ENCODE data around the gene HDAC4.

Gene HDAC4

DNA sequence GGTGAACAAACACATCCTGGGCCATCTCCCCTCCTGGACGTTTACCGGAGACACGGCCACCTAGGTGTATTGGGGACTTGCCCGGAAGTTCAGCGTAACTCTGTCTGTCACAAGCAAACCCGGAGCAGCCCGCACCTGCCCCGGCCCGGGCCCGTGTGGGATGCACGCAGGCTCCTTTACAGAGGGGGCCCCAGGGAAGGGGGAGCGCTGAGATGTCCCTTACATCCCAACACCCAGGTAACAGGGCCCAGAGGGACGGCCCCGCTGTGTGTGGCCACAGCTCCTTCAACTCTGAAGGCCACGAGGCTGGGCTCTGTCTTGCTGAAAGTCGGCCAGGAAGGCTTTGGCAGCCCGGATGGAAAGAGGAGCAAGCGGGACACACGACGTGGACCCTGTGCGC, 340.1 kb downstream of the HDAC4 start:
- DNase-seq (ENCODE audit: low read depth): no peak
- no peak for TF ChIP-seq CTCF (conservative IDR thresholded peaks at IDR 0.05; ENCODE audit: low read depth, low read length)
- no peak overlapping the region for H3K4me3 ChIP-seq (ENCODE audit: low read depth, low read length)

GRCh38 chr2:239059854-239060253, 341.0 kb downstream of the HDAC4 start:
- no peak overlapping the region for H3K4me3 ChIP-seq (ENCODE audit: low read depth, low read length)
- no peak for DNase-seq (ENCODE audit: low read depth)
- no peak for TF ChIP-seq CTCF (conservative IDR thresholded peaks at IDR 0.05; ENCODE audit: low read depth, low read length)

DNA sequence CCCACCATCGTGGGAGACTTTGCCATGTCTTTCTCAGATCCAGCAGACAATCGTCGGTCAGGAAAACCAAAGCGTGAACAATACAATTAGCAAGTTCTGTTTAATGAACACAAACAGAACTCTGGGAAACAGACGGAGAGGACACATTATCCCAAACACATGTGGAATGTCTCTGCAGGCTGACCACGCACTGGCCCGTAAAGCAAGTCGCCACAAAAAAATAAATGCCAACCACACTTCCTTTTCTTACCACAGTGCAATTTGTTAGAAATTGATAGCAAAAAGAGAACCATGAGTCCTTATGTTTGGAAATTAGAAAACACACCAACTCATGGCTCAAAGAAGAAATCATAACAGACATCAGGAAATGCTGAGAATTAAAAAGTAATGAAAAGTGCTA, 342.1 kb downstream of the HDAC4 start:
- no peak overlapping the region for H3K4me3 ChIP-seq (ENCODE audit: low read depth, low read length)
- DNase-seq (ENCODE audit: low read depth): no peak
- TF ChIP-seq CTCF (conservative IDR thresholded peaks at IDR 0.05; ENCODE audit: low read depth, low read length): no peak

GRCh38 chr2:239057533-239057932, 343.3 kb downstream of the HDAC4 start:
- DNase-seq (ENCODE audit: low read depth): peak; percentile 16
- H3K4me3 ChIP-seq (ENCODE audit: low read depth, low read length): no peak overlapping the region

GRCh38 chr2:239056611-239057010, 344.2 kb downstream of the HDAC4 start:
- DNase-seq (ENCODE audit: low read depth): no peak
- no peak for TF ChIP-seq CTCF (conservative IDR thresholded peaks at IDR 0.05; ENCODE audit: low read depth, low read length)
- no peak overlapping the region for H3K4me3 ChIP-seq (ENCODE audit: low read depth, low read length)

More at GRCh38 chr2:239057533-239057932, 343.3 kb downstream of the HDAC4 start:
- no peak for TF ChIP-seq CTCF (conservative IDR thresholded peaks at IDR 0.05; ENCODE audit: low read depth, low read length)

DNA sequence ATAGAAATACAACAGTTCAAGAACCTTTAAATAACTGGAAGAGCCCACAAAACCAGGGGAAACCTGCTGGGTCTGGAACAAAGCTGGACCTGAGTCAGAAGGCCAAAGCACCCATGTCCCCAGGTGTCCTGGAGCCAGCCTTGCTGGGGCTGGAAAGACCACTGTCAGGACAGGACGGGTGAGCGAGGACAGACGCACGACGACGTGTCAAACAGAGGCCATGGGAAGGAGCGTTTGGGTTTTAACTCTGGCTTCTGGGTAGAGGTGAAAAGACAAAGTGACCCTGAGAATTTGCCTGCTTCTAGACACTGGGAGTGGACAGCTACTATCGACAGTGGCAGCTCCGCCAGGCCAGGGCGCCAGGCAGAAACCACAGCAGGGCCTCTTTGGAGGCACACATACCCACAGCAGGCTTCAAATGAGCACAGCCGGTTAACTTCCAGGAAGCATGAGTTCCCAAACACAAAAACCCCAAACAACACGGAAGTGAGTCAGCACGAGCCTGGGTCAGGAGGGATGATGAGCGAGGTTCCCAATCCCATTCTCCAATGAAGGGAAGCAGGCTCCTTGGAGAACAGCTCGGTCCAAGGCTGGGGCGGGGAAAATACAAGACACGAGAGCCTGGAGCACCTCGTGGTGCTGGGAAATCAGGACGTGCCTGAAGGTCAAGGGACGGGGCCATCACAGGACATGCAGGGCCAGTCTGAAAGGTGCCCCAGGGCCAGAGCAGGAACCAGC, 344.9 kb downstream of the HDAC4 start:
- DNase-seq (ENCODE audit: low read depth): peak; percentile 28
- TF ChIP-seq CTCF (conservative IDR thresholded peaks at IDR 0.05; ENCODE audit: low read depth, low read length): no peak
- no peak overlapping the region for H3K4me3 ChIP-seq (ENCODE audit: low read depth, low read length)

- no peak for DNase-seq (ENCODE audit: low read depth)
- TF ChIP-seq CTCF (conservative IDR thresholded peaks at IDR 0.05; ENCODE audit: low read depth, low read length): no peak
- no peak overlapping the region for H3K4me3 ChIP-seq (ENCODE audit: low read depth, low read length)
Observed at GRCh38 chr2:239054921-239055320, 345.9 kb downstream of the HDAC4 start.

All from choroid plexus epithelial cell (primary cell).